MM.1S (cell line): ENCODE measurements around the gene SLC25A3.

ENCODE experiments used
- DNase-seq: peaks from one replicate; pipeline ENCODE4 v3.0.0-alpha.2; 2015
- H2AFZ ChIP-seq: fragments of 300-600 bp; sonication (generic); 2 replicates; pipeline ENCODE4 v1.6.0; 2016; ENCODE audit warnings: antibody characterized with exemption, low read length
- H3F3A ChIP-seq: fragments of 300-600 bp; sonication (generic); 2 replicates; pipeline ENCODE4 v1.6.1; 2016; ENCODE audit warnings: mild to moderate bottlenecking, antibody characterized with exemption, low read length, moderate library complexity, mixed read lengths; ENCODE audit not compliant: insufficient read depth
- H3K27ac ChIP-seq: fragments of 300-600 bp; sonication (generic); 2 replicates; pipeline ENCODE4 v1.5.1; 2016; ENCODE audit warnings: mild to moderate bottlenecking, low read length
- H3K27me3 ChIP-seq: fragments of 300-600 bp; sonication (generic); replicated peaks from 2 replicates; pipeline ENCODE4 v1.6.0; 2016; ENCODE audit warnings: low read length; ENCODE audit not compliant: insufficient read depth
- H3K36me3 ChIP-seq: fragments of 300-600 bp; sonication (generic); replicated peaks from 2 replicates; pipeline ENCODE4 v1.6.1; 2016; ENCODE audit warnings: mild to moderate bottlenecking, low read length, mixed read lengths; ENCODE audit not compliant: insufficient read depth
- H3K4me1 ChIP-seq: fragments of 300-600 bp; sonication (generic); 2 replicates; pipeline ENCODE4 v1.6.1; 2016; ENCODE audit warnings: low read length, mixed read lengths
- H3K4me2 ChIP-seq: fragments of 300-600 bp; sonication (generic); 2 replicates; pipeline ENCODE4 v1.6.0; 2016; ENCODE audit warnings: low read depth, low read length
- H3K4me3 ChIP-seq: fragments of 300-600 bp; sonication (generic); 2 replicates; pipeline ENCODE4 v1.5.1; 2016; ENCODE audit warnings: low read length, mixed read lengths
- H3K79me2 ChIP-seq: fragments of 300-600 bp; sonication (generic); 2 replicates; pipeline ENCODE4 v1.6.1; 2016; ENCODE audit warnings: mixed run types, low read length, mixed read lengths
- H3K9ac ChIP-seq: fragments of 300-600 bp; sonication (generic); 2 replicates; pipeline ENCODE4 v1.6.1; 2016; ENCODE audit warnings: low read length, mixed read lengths
- H3K9me2 ChIP-seq: fragments of 300-600 bp; sonication (generic); replicated peaks from 2 replicates; pipeline ENCODE4 v1.6.1; 2016; ENCODE audit warnings: mild to moderate bottlenecking, low read length, mixed read lengths; ENCODE audit not compliant: insufficient read depth
- H3K9me3 ChIP-seq: fragments of 300-600 bp; sonication (generic); replicated peaks from 2 replicates; pipeline ENCODE4 v1.6.1; 2016; ENCODE audit warnings: mild to moderate bottlenecking, low read length, mixed read lengths; ENCODE audit not compliant: insufficient read depth
- H4K20me1 ChIP-seq: fragments of 300-600 bp; sonication (generic); 2 replicates; pipeline ENCODE4 v1.6.1; 2016; ENCODE audit warnings: mild to moderate bottlenecking, low read length, moderate library complexity, mixed read lengths; ENCODE audit not compliant: insufficient read depth
- EZH2 ChIP-seq: fragments of 300-600 bp; sonication (generic); optimal IDR thresholded peaks from 2 replicates; pipeline ENCODE3; 2017; ENCODE audit warnings: low read depth, mild to moderate bottlenecking, antibody characterized with exemption, low read length, mixed read lengths
- EZH2phosphoT487 ChIP-seq: fragments of 300-600 bp; sonication (generic); IDR thresholded peaks from 2 replicates; pipeline ENCODE4 v1.6.1; 2018; ENCODE audit warnings: antibody characterized with exemption, low read length
- TF ChIP-seq, protein P1 (sequence below): fragments of 300-600 bp; sonication (generic); IDR thresholded peaks from 2 replicates; pipeline ENCODE4 v1.5.1; 2016; ENCODE audit warnings: antibody characterized with exemption, low read length, mixed read lengths

SLC25A3 gene

DNA sequence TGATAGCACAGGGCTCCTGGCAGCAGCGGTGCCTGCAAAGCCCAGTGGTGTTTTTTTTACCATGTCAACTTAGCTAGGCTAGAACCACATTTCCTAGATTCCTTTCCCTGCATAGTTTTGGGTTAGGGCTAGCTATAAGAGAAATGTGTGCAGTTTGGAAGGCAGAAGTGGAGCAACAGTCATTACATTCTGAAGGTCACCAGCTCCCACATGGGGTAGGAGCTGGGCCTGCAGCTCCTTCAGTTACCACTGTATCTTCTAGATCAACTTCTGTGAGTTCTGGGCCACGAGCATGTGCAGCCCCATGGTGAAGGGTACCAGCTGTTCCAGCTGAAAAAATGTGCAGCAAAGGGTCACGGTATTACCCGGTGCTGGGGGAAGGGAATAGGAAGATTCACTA, 2.3 kb upstream of the SLC25A3 start:
- no peaks in the 10 kb centered on the region for H3K27me3 ChIP-seq
- no peak overlapping the region for H3K9ac ChIP-seq
- TF ChIP-seq EZH2, result no peak
- TF ChIP-seq EZH2phosphoT487, result no peak
- TF ChIP-seq, protein P1, sequence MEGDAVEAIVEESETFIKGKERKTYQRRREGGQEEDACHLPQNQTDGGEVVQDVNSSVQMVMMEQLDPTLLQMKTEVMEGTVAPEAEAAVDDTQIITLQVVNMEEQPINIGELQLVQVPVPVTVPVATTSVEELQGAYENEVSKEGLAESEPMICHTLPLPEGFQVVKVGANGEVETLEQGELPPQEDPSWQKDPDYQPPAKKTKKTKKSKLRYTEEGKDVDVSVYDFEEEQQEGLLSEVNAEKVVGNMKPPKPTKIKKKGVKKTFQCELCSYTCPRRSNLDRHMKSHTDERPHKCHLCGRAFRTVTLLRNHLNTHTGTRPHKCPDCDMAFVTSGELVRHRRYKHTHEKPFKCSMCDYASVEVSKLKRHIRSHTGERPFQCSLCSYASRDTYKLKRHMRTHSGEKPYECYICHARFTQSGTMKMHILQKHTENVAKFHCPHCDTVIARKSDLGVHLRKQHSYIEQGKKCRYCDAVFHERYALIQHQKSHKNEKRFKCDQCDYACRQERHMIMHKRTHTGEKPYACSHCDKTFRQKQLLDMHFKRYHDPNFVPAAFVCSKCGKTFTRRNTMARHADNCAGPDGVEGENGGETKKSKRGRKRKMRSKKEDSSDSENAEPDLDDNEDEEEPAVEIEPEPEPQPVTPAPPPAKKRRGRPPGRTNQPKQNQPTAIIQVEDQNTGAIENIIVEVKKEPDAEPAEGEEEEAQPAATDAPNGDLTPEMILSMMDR, result no peak
- peaks cover 28% of the 10 kb centered on the region for H3K79me2 ChIP-seq
- no peak overlapping the region for H3K27ac ChIP-seq
- DNase-seq, result no peak
- no peaks in the 10 kb centered on the region; the same call in 1 of the 2 replicates for H3K36me3 ChIP-seq
- H2AFZ ChIP-seq, result no peak overlapping the region
- no peak overlapping the region for H3K4me3 ChIP-seq
- no peaks in the 10 kb centered on the region for H3K9me3 ChIP-seq
- 0 out of 2 replicates have a peak, but pooled peaks cover 7% of the 10 kb centered on the region for H3K4me1 ChIP-seq
- peaks cover 17% of the 10 kb centered on the region for H4K20me1 ChIP-seq
- no peak overlapping the region for H3K4me2 ChIP-seq
- H3F3A ChIP-seq, result no peaks in the 10 kb centered on the region
- H3K9me2 ChIP-seq, result no peaks in the 10 kb centered on the region

DNA sequence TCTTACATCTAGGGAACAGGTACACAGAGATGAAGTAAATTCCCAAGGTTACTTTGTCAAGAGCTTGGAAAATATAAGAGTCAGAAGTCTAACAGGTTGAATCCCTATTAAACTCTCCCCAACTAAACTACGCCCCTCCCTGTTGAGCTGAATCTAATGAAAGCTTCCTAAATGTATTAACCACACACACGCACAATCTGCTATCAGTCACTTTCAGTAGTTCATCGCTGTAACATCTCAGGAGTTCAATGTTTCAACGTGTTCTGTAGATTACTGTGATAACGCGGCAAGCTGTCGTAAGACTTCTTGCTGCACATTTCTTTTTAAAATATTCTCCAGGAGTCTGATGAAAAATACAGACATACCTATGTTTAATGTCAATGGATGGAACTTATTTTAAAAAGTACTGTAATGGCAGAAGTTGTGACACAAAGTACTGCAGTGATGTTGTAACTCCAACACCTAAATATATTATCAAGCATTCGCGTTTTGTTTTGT, 612 bp upstream of the SLC25A3 start:
- no peaks in the 10 kb centered on the region for H3K9me3 ChIP-seq
- 0 out of 2 replicates have a peak, but pooled peaks cover 7% of the 10 kb centered on the region for H3K4me1 ChIP-seq
- TF ChIP-seq, protein P1, result no peak
- no peak for TF ChIP-seq EZH2
- TF ChIP-seq EZH2phosphoT487, result no peak
- no peaks in the 10 kb centered on the region for H3F3A ChIP-seq
- peak overlapping the region; percentile 60 for H2AFZ ChIP-seq
- H3K36me3 ChIP-seq, result peaks cover 5% of the 10 kb centered on the region
- peak overlapping the region; percentile 59 for H3K27ac ChIP-seq
- H3K4me2 ChIP-seq, result peak overlapping the region; percentile 81
- peak overlapping the region; percentile 70 for H3K4me3 ChIP-seq
- H3K27me3 ChIP-seq, result no peaks in the 10 kb centered on the region
- peak overlapping the region; percentile 73 for H3K9ac ChIP-seq
- H3K79me2 ChIP-seq, result peaks cover 44% of the 10 kb centered on the region
- H3K9me2 ChIP-seq, result no peaks in the 10 kb centered on the region
- peaks cover 19% of the 10 kb centered on the region for H4K20me1 ChIP-seq
- DNase-seq, result peak; percentile 37

DNA sequence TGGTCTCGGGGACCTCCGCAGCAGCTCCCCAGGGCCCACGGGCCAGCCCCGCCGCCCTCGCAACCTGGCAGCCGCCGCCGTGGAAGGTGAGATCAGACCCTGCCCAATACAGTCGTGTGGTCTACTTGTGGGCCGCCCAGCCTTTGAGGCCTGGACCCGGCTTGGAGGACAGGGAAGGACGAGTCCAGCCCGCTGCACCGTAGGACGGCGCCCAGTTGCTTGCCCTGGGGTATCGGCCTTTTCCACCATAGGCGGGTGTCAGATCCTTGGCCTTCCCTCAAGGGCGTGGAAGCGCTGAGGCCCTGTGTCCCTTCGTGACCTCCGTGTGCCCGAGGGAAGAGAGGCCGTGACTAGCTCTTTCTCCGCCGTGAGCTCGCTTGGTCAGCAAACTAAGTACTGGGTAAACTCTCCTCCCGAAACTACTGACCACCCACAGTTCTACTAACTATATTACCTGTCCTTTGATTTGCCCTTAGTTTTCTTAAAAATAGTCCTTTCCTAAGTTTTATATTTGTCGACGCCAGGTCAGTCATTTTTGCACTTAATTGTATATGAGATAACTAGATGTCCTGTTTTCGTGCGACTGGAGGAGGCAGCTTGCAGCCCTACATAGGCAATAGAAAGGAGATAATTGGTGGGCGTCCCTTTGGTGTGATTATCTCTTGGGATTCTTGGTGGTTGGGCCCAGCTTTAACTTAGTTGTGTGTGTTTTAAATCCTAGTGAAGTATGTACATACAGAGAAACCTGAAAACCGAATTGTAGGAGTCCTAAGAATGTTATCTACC, 757 bp downstream of the SLC25A3 start:
- H2AFZ ChIP-seq, result peak overlapping the region; percentile 30; the same call in 1 of the 2 replicates

More for the DNA sequence above, 757 bp downstream of the SLC25A3 start:
- Histone ChIP-seq H3K36me3 (peaks cover 5% of the 10 kb centered on the region), H3K9me2 (no peaks in the 10 kb centered on the region), H4K20me1 (peaks cover 19% of the 10 kb centered on the region), H3K9me3 (no peaks in the 10 kb centered on the region), H3K27ac (peak overlapping the region; percentile 75), H3F3A (0 out of 2 replicates have a peak, but pooled peaks cover 3% of the 10 kb centered on the region), H3K79me2 (peaks cover 51% of the 10 kb centered on the region), H3K27me3 (no peaks in the 10 kb centered on the region), H3K4me3 (peak overlapping the region; percentile 98), H3K9ac (peak overlapping the region; percentile 99), H3K4me2 (peak overlapping the region; percentile 72), H3K4me1 (0 out of 2 replicates have a peak, but pooled peaks cover 7% of the 10 kb centered on the region)
- peak; percentile 21 for DNase-seq
- TF ChIP-seq EZH2phosphoT487 (no peak), EZH2 (no peak)
